ENCODE measurements around the gene FAAP24.
A peak's percentile ranks its signal among the peaks of the same experiment; 100 is the strongest.
"Not testable (repeated sequence)": the region's sequence is repeated elsewhere in the genome, so short reads cannot be mapped to it uniquely, and the experiment has no call there.

The FAAP24 gene

DNA sequence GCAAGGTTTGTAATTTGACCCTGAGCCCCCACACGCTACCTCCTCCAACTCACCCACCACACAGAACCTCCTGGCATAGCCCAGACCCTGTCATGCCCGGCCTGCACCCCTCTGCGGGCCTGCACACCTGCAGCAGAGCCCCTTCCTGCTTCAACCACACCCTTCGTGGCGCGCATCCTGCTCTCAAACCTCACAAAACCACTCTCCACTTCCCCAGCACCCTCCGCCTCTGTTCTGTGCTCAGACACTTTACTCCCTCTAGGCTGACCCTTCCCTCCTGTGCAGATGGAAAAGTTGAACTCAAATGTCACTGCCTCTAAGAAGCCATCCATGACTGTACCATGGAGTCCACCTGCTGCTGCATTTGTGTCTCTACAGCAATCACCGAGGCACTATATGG lies 28.5 kb downstream of the FAAP24 start:
- peak; percentile 45 for DNase-seq

DNA sequence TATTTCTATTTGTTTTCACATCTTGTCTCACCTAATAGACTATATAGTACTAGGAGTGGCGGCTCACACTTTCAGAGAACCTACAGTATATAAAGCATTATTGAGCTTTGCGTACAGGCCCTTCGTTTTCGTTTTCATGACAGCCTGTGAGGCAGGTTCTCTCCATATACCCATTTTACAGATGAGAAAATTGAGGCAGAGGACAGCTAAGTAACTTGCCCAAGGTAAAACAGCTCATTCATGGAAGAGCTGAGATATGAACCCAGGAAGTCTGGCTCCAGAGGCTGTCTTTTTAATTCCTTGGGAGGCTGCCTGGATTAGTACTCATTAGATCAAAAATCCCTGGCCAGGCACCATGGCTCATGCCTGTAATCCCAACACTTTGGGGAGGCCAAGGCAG lies 28.9 kb downstream of the FAAP24 start:
- DNase-seq = no peak

DNA sequence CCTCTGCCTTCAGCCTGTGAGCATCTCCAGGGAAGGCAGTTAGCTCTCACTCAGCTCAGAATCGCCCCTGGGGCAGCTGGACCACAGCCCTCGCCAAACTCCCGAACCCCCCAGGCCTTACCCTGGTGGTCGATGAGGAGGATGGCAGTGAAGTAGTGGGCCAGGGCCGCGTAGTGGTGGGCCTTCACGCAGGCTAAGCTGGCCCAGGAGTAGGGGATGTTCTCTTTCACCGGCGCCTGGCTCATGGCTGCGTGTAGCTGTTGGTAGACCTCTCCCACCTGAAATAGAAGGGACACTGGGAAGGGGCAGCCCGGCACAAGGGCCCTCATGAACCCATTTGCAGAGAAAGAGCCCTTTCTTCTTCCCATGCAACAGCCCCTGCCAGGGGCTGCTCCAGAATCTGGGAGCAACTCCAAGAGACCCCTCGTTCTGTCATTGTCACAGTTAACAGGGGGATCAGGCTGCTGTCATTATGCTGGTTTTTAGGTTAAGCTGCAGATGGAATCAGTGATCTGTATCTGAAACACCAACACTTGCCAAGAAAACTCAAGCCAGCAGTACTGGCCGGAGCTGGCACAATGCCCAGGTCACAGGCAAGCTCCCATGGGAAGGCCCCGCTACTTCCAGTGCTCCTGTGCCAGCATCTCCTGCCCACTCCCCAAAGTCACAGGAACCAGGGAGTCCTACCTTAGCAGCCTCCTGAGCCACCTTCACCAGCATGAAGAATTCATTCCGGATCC lies 30.3 kb downstream of the FAAP24 start:
- DNase-seq = not testable (repeated sequence)

DNA sequence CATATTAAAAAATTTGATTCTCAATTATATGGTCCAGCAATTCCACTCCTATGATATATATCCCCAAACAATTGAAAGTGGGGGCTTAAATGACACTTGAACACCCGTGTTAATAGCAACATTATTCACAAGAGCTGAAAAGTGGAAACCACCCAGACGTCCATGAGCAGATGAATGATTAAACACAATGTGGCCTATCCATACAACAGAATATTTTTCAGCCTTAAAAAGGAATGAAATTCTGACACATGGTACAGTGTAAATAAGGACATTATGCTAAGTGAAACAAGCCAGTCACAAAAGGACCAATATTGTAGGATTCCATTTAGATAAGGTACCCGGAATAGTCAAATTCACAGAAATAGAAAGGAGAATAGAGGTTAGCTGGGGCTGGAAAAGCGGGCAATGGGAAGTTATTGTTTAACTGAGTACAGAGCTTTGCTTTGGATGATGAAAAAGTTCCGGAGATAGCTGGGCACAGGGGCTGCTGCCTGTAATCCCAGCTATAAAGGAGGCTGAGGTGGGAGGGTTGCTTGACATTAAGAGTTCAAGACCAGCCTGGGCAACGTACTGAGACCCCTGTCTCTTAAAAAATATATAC lies 31.5 kb downstream of the FAAP24 start:
- not testable (repeated sequence) for DNase-seq

DNA sequence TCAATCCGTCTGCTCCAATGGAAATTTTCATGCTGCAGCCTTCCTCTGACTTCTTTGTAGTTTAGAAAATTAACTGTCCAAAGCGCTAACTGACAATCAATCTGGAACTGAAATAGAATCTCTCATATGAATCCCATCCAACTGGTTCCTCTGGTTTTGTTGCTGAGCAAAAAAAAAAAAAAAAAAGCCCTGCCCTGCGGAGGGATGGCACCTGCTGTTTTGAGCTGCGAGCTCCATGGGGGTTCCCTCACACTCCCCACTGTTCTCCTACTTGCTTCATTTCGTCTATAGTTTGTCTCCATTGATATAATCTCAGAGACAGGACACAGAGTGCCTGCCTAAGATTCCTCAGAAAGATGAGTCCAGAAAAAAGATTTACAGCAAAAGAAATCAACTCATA lies 33.4 kb downstream of the FAAP24 start:
- DNase-seq = no peak

DNA sequence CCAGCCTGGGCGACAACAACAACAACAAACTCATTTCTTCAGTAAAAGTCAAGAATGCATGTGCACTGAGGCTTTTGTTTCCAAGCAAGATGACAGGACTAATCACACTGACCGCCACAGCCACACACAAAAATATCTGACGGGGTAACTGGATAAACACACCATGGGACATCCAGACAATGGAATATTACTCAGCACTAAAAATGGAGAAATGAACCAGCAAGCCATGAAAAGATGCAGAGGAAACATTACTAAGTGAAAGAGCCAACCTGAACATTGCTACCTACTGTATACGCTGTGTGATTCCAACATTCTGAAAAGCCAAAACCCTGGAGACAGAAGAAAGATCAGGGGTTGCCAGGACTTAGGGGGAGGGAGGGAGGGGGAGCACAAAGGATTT lies 36.7 kb downstream of the FAAP24 start:
- no peak for DNase-seq

DNA sequence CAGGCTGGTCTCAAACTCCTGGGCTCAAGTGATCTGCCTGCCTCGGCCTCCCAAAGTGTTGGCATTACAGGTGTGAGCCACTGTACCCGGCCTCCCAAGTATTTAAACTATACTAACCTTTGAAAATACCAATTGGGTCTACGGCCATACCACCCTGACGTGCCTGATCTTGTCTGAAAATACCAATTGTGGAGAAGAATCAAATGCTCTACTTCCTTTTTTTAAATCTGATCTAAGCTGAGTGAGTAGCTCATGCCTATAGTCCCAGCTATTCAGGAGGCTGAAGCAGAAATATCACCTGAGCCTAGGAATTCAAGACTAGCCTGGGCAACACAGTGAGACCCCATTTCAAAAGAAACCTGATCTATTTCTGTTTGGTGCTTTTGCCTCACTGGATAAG lies 38.8 kb downstream of the FAAP24 start:
- DNase-seq = not testable (repeated sequence)

DNA sequence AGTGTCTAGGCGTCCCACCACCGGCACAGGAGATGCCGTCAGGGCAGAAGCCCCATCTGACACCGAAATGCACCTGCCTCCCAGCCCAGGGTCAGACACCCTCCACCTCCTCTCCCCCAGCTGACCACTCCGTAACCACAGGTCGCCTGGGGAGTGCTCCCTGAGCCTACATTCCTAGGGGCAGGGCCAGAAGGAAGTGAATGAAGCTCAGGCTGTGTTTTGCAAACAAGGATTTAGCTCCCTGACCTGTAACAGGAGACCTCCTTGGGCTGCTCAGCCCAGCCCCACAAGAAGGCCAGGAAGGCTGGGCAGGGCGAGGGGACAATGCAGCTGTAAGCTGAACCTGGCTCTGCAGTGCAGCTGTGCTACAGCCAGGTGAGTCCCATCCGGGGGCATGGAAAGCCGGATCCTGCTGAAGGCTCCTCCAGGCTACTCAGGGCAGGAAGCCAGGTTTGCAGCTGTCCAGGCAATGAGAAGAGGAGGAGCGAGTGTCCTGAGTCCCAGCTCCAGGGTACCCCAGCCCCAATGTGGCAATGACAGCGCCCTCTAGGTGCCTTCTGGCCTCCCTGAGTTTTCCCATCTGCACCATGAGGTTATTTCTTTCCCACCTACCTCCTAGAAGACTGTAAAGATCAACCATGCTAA lies 50.6 kb downstream of the FAAP24 start:
- DNase-seq = no peak

DNA sequence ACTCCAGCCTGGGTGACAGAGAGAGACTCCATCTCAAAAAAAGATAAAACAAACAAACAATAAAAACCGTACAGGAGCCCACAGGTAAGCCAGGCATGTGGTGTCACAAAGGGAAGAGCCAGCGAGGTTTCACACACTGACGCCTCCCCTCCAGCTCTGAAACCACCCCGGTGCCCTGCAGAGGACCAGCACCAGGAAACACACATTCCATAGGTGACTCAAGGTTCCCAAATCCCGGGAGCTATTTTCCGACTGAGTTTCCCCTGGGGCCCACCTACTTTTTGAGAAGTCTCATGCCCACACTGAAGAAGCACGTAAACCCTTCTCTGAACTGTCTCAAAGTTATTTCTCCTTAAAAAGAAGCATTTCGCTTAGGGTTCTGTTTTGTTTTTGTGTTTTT lies 52.4 kb downstream of the FAAP24 start:
- DNase-seq = no peak

DNA sequence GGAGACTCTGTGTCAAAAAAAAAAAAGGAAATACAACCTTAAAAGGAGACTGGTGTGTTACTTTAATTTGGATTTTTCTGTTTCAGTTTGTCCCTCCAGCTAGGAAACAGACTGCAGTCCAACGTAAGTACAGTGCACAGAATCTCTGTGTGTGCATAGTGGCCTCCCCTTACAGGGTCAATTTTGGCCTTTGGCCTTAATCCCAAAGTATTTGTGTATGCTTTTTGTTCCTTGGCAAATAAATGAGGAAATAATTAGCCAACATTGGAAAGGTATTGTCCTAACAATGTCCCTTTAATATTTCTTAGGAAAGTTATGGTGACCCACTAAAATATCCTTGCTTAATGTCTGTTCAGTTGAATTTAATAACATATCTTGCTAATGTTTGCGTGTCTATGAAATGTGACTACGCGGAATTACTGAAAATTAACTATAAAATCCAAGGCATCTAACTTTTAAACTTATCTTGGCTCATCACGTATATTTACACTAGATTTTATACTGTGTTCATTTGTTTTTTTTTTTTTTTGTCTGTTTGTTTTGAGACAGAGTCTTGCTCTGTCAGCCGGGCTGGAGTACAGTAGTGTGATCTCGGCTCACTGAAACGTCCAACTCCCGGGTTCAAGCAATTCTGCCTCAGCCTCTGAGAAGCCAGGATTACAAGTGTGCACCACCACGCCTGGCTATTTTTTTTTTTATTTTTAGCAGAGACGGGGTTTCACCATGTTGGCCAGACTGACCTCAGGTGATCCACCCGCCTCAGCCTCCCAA lies 53.6 kb downstream of the FAAP24 start:
- DNase-seq = not testable (repeated sequence)

DNA sequence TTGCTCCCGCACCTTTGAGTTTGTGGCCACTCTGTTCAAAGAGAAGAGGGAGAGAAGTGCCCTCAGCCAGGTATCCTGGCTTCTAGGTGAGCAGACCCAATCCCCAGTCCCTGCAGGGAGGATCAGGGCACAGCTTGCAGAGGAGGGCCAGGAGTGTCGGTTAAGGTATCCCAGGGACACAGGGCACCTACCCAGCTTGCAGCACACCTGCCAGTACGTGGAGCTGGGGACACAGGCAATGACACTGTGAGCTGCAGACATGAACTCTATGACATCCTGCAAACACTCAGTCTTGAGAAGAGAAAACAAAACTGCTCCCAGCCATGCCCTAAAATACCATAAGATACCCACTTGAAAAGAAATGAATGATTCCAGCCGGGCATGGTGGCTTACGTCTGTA lies 54.6 kb downstream of the FAAP24 start:
- DNase-seq = not testable (repeated sequence)
